ENCODE measurements around the gene TUBGCP5. TPM values are rescaled to one million over a fixed set of nuclear protein-coding genes. Genes with fewer than 3 reads are reported as not detected.

TUBGCP5 gene
- total and polyA plus RNA-seq, 2 of the 4 experiments (the other 2 are of a cell fraction): 13.0 to 19.4 TPM

DNA sequence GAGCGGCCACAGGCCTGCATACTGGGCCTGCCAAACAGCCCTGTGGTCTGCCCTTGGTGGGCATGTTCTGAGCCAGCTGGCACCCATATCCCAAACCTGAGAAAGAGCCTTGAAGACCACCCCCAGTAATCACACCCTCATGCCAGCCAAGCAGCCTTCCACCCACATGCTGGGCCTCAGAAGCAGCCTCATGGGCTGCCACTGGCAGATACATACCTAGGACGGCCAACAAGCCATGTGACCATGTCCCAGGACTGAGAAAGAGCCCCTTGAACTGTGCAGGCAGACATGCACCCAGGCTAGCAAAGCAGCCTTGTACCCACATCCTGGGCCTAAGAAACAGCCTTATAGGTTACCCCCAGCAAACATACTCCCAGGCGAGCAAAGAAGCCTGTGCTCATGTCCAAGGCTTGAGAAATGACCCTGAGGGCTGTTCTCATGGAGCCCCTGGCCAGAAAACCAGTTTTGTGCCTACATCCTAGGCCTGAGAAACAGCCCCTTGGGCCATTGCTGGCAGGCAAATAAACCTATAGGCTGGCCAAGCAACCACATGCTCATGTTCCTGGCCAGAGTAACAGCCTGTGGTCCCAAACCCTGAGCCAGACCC is 24.9 kb downstream of the TUBGCP5 start:
- Histone ChIP-seq H2AK5ac (ENCODE audit: low read depth, low read length) (no peak overlapping the region), H4K91ac (ENCODE audit: insufficient read depth, low read depth, low read length) (no peak overlapping the region), H2BK120ac (ENCODE audit: low read depth, low read length) (no peak overlapping the region), H3K9ac (ENCODE audit: low read depth, low read length) (no peak overlapping the region), H3K23ac (ENCODE audit: low read depth, low read length) (no peak overlapping the region), H4K8ac (ENCODE audit: low read depth in 2 of 2, low read length in 2 of 2) (no peak overlapping the region), H2AFZ (replicated peaks; ENCODE audit: low read length, poor library complexity) (no peak overlapping the region), H4K20me1 (ENCODE audit: insufficient read depth, low read length) (no peaks in the 10 kb centered on the region), H3K4me2 (ENCODE audit: low read depth, low read length) (no peak overlapping the region), H3K4me3 (ENCODE audit: insufficient read depth, low read depth, low read length) (no peak overlapping the region), H3K56ac (ENCODE audit: extremely low read depth, insufficient read depth, low read length) (no peak overlapping the region), H3K4ac (ENCODE audit: low read depth, low read length) (no peak overlapping the region), H3K36me3 (ENCODE audit: control insufficient read depth, insufficient read depth, low read length) (peaks cover 37% of the 10 kb centered on the region), H3K9me1 (ENCODE audit: insufficient read depth, low read length) (no peaks in the 10 kb centered on the region; the same call in 1 of the 2 replicates), H3K27ac (ENCODE audit: insufficient read depth, low read length) (no peak overlapping the region), H3K14ac (replicated peaks; ENCODE audit: low read depth, low read length) (no peak overlapping the region), H2AK9ac (replicated peaks; ENCODE audit: low read depth, low read length, poor library complexity) (no peak overlapping the region), H3K18ac (ENCODE audit: low read depth, low read length) (no peak overlapping the region), H3K27me3 (ENCODE audit: control insufficient read depth, insufficient read depth, low read length) (no peaks in the 10 kb centered on the region), H2BK20ac (ENCODE audit: low read depth, low read length) (no peak overlapping the region), H3K79me1 (ENCODE audit: low read depth in 1 of 2, low read length in 2 of 2) (peaks cover 0 to 5% of the 10 kb centered on the region in 2 experiments; a peak in 1 of 4 replicates), H3K4me1 (ENCODE audit: control insufficient read depth, insufficient read depth, low read length) (no peaks in the 10 kb centered on the region), H2BK5ac (ENCODE audit: low read depth, low read length, poor library complexity, severe bottlenecking) (no peak overlapping the region), H4K5ac (ENCODE audit: low read depth, low read length) (no peak overlapping the region), H3K9me3 (ENCODE audit: control insufficient read depth, insufficient read depth, low read length) (no peaks in the 10 kb centered on the region), H2BK15ac (ENCODE audit: low read depth, low read length) (no peak overlapping the region)
- TF ChIP-seq MAFK (IDR thresholded peaks at IDR 0.05; ENCODE audit: low read depth, low read length): no peak
- no peak for TF ChIP-seq BHLHE40 (IDR thresholded peaks at IDR 0.05; ENCODE audit: low read depth, low read length)
- no peak for TF ChIP-seq RCOR1 (IDR thresholded peaks at IDR 0.05; ENCODE audit: insufficient replicate concordance, low read length)
- TF ChIP-seq NFE2L2 (IDR thresholded peaks at IDR 0.05; ENCODE audit: low read depth, low read length): no peak
- no peak for TF ChIP-seq CHD1 (IDR thresholded peaks at IDR 0.05; ENCODE audit: low read depth, low read length)
- no peak for TF ChIP-seq SMC3 (IDR thresholded peaks at IDR 0.05; ENCODE audit: low read depth, low read length)
- TF ChIP-seq, protein P1, sequence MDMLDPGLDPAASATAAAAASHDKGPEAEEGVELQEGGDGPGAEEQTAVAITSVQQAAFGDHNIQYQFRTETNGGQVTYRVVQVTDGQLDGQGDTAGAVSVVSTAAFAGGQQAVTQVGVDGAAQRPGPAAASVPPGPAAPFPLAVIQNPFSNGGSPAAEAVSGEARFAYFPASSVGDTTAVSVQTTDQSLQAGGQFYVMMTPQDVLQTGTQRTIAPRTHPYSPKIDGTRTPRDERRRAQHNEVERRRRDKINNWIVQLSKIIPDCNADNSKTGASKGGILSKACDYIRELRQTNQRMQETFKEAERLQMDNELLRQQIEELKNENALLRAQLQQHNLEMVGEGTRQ (IDR thresholded peaks at IDR 0.05; ENCODE audit: low read depth, low read length): no peak
- no peak for TF ChIP-seq CEBPB (IDR thresholded peaks at IDR 0.05; ENCODE audit: low read depth, low read length)
- ATAC-seq (ENCODE audit: low read depth) (no peak), DNase-seq (no peak)
- dilution Hi-C loops (cut with HindIII; ENCODE audit: low sequenced_read_pairs, unreplicated experiment) (no loop called here), in situ Hi-C loops (cut with MboI; ENCODE audit: low sequenced_read_pairs) (no loop called here), intact Hi-C loops (cut with micrococcal nuclease) (no loop called here)
- 100% methylated on average over 2 of the region's 3 CpGs; no CpG with 5 or more reads in 1 of the 2 experiments for WGBS, 2 experiments (ENCODE audit: extremely low coverage in 2 of 2, insufficient read length in 1 of 2)
- no TSS peak for BruUV-seq (replicated peaks)
- POLR2A ChIA-PET (ENCODE audit: unreplicated experiment): no interaction called here
- CTCF ChIA-PET: no interaction called here

All from IMR-90 (cell line).